Measurements from ENCODE around the gene EEF1AKMT3.

The EEF1AKMT3 gene

DNA sequence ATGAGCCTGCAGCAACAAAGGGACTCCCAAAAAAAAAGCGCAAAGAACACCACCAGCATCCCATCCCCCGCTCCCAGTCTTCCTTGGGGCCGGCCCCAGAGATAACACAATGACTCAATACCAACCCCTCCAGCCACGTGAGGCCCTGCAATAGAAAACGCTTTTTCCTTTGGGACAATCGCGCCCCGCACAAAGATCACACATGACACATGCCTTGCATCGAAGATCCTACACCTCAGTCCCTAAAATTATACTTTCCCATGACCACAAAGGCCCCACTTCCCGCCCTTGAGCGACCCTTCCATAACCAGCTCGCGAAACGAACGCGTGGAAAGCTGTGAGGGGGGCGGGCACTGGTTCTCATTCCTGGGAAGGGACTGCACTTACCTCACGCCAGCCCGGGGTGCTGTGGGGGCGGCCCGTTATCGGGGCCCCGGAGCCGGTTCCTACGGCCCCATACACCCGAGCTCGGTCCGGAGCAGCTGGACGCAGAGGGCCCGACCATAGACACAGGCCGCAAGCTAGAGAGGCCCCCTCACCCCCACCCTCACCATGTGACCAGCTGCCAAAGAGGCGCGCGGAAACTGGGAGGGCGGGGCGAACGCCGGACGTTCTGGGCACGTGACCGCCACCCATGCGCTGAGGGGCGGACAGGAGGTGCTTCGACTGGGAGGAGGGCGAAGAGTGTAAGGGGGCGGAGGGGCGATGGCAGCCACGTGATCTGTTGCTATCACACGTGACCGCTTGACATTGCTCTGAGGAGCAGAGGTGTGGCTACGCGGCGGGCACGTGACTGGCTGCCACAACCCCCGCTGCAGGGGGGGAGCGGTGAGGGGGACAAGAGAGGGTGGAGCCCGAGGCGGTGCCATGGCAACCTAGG lies 20.4 kb upstream of the EEF1AKMT3 start, which contains the start of gene CDK4:
Gene CDK4, minus strand, starts transcription at position 523 of the 880 bp plus-strand sequence. CDS start 593 bp downstream, outside the sequence.
- peak; percentile 97 for DNase-seq

- DNase-seq: no peak
These were observed 19.8 kb upstream of the EEF1AKMT3 start for GRCh38 chr12:57752668-57753000.

- DNase-seq: no peak
These were observed 18.6 kb upstream of the EEF1AKMT3 start for GRCh38 chr12:57753756-57754337.

DNA sequence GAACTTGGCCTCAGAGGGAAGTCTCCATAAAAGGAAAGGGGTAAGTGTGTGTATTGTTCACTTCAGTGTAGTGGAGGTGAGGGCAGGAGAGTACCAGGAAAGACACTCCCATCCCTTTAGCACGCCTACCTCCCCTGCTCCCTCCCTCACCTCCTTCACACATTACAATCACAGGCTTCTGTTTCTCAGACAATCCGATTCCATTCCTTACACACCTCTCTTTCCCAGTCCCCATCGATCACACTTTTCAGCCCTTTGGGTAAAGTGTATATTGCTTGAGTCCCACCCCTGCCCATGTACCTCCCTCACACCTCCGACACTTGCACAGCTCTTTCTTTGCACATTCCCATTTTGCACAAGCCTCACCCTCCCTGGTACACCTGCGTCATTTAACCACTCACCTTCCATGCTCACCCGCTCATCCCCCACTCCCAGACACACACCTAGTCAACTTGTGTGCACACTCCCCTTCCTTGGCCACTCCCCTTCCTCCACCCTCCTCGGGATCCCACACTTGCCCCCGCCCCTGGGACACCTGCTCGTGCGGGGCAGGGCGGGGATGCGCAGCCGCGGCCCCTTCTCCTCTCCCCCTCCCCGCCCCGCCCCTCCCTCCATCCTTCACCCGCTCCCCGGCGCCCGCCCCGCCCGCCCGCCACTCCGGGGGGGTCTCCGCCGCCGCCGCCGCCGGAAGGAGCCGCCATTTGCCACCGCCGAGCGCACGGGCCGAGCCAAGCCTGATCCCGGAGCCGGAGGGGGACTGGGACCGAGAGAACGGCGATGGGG lies 17.8 kb upstream of the EEF1AKMT3 start, which contains the start of gene MARCHF9:
Gene MARCHF9, plus strand, starts transcription at position 693 of the 783 bp plus-strand sequence. CDS start 426 bp downstream, outside the sequence.
- peak; percentile 31 for DNase-seq

DNA sequence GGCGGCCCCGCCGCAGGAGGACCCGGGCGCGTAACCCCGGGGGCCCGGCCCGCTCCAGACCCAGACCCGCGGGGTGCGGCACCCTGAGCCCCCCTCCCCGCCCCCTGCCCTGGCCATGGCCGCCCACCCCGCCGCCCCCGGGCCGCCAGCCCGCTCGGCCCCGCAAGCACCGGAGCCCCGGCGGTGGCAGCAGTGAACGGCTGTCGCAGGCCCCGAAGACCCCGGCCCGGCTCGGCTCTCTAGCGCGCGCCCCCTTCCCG lies 17.3 kb upstream of the EEF1AKMT3 start:
- no peak for DNase-seq

DNA sequence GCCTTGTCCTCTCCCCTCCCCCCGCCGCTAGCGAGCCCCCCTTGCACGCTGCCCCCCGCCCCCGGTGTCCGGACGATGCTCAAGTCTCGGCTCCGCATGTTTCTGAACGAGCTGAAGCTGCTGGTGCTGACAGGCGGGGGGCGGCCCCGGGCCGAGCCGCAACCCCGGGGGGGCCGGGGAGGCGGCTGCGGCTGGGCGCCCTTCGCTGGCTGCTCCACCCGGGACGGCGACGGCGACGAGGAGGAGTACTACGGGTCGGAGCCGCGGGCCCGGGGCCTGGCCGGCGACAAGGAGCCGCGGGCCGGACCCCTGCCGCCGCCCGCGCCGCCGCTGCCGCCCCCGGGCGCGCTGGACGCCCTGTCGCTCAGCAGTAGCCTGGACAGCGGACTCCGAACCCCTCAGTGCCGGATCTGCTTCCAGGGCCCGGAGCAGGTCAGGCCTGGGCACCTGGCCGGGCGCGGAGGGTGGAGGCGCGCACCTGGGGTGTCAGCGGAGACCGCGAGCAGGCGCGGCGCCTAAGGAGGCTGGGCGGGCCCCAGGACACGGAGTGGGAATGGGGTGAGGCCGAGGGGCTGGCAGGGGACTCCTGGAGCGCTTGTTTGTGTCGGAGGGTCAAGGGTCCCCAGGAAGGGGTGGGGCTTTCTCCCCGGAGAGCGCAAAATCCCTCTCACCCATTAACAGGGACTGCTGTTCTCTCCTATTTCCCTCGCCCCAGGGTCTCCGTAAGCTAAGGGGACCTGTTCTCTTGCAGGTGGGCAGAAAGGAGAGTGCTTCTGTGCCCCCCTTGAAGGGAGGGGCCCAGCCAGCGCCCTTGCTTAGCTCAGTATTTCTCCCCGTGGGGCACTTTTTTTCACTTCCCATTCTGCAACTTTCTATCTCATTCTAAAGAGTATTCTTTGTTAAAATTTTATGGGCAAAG lies 16.7 kb upstream of the EEF1AKMT3 start:
- DNase-seq: no peak

DNA sequence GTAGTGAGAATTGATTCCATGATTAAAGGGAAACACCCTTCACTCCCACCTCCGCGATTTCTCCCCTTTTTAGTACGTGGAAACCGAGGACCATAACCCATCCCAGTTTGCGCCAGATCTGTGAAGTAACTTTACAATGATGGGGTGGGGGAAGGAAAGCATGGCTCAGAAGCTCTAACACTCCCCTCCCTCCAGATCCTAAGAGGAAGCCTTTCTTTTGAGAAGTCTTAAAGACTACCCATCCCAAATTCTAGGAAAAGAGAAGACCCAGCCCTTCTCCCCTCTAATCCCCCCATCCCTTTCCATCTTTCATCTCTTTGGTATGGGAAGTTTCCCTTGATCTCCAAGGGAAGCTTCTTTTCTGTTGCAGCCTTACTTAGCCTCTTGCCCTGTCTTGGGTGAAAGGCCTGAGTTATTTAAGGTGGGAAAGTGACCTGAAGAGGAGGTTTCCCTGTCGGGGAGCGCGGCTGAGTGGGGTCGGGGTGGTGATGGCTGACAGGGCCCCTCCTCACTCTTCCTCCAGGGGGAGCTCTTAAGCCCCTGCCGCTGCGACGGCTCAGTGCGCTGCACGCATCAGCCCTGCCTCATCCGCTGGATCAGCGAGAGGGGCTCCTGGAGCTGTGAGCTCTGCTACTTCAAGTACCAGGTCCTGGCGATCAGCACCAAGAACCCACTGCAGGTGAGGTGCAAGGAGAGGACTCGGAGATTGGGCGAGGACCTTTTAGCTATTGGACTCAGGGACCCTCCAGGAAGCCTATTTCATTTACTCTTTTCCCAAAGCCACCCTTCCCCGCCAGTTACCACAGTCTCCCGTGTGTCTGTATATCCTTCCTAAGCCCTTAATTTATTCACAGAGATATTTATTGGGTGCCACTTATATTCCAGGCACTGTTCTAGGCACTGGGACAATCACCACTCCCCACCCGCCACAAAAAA lies 15.7 kb upstream of the EEF1AKMT3 start:
- DNase-seq: peak; percentile 22

DNA sequence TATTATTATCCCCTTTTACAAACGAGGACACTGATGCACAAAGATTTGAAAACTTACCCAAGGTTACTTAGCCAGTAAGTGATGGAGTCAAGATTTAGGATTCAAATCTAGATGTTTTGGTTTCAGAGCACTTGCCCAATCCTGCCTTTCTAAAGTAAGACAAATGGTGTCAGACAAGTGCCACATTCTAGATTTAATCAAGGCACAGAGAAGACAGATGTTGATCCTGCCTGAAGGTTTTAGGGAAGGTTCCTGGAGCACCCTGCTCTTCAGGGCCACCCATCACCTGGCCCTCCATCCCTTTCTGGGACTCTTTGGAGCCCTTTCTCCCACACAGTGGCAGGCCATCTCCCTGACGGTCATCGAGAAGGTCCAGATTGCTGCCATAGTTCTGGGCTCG lies 14.6 kb upstream of the EEF1AKMT3 start:
- no peak for DNase-seq

GRCh38 chr12:57758552-57759359 lies 13.7 kb upstream of the EEF1AKMT3 start:
- DNase-seq: no peak

GRCh38 chr12:57759360-57759980 lies 12.9 kb upstream of the EEF1AKMT3 start:
- DNase-seq: no peak

DNA sequence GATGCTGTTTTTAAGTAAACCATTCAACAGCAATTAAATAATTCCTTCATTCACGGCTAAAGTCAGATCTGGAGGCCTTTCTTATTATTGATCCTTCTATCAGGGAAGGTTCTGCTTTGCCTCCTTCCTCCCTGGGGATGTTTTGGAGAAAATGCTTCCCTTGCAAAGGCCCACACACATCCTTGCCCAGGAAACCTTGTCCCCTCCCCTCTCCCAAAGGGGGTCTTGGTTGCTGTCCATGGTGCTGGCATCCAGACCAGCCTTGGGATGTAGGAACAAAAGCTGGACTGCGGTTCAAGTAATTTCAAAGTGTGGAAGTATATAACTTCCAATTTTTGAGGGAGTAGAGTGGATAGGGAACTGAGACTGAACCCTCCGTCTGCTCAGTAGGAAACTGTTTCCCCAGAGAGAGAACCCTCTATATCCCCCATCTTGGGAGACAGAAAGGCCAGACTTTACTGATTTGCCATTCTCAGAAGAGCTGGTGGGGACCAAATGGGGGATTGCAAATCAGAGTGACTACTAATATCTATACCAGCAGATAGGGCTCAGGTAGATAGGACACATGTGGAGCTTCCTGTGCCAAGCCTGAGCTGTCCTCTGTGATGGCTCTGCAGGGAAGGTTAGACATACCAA lies 11.9 kb upstream of the EEF1AKMT3 start:
- no peak for DNase-seq

DNA sequence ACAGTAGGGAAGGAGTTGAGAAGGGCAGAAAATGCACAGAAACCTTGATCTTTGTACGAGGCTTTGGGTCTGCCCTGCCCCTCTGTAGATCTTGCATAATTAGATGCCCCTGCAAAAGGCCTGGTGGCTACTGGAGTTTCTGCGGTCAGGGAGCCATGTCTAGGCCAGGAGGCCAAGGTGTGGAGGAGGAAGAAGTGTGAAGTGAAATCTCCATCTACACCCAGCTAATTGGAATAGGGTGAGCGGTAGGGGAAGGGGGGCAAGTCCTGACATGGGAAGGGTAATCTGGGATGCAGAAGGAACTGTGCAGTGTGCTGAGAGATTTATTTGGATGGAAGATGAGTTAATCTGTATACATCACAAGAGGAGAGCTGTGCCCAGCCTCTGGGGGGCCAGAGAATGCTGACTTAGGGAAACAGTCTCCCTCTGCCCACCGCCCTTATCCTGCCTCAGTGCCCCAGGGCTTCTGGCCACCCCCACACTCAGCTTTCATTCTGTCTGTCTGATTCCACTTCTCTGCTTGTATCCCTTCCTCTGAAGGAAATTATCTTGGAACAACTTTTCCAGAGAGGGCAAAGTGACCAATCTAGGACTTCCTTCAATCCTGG lies 10.9 kb upstream of the EEF1AKMT3 start:
- no peak for DNase-seq

DNA sequence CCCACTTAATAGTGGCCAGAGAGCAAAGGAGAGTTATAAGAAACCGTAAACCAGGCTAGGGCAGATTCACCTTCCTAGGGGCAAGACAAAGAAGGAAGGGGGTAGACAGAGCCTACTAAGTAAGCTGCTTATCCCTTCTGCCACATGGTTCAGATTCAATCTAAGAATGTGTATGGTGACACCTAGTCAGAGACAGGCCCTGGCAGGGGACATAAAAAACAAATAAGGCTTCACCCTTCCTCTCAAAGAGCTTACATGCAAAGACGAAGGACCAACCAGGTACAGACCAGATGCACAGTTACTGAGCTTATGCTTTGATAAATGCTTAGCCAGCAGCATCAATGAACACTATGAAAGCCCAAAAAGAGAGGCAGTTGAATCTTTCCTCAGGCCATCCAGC lies 10.0 kb upstream of the EEF1AKMT3 start:
- DNase-seq: no peak

DNA sequence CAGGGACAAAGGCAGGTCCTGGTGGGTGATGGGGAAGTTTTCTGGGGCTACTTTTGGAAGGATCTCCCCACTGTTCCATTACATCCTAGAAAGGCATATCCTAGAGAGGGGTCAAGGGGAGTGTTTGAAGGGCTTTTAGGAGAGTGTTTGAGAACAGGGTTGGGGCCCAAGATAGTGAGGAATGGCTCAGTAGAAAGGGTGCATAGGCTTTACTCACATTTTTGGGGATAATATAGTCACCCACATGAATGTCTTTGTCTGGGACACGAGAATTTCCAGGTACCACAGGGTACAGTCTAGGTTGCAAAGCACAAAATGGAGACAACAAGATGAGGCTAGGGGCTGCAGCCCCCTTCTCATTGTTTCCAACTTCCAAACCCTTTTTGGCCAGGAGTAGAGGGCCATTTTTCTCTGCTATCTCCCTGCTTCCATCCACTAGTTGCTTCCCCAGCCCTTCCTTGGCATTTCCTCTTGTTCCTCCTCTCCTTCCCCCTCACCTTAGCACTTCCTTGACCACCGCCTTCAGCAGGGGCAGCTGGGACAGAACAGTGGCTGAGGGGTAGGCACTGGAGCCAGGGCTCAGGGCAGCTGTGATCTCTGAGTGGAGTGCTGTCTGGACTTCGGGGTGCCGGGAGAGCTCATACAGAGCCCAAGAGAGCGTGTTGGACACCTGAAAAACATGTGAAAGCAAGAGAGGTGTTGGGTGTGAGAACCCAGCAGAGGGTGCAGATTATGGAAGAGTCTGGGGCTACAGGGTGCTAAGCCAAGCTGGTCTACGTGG lies 8.3 kb upstream of the EEF1AKMT3 start:
- DNase-seq: no peak

- no peak for DNase-seq
These were observed 7.8 kb upstream of the EEF1AKMT3 start for GRCh38 chr12:57764662-57765002.

GRCh38 chr12:57765003-57765697 lies 7.3 kb upstream of the EEF1AKMT3 start:
- no peak for DNase-seq

GRCh38 chr12:57765698-57766463 lies 6.5 kb upstream of the EEF1AKMT3 start:
- DNase-seq: no peak
